ENCODE data around the gene CASP1. TPM values are rescaled to one million over a fixed set of nuclear protein-coding genes. Genes with fewer than 3 reads are reported as not detected.
"Not testable (repeated sequence)": the region's sequence is repeated elsewhere in the genome, so short reads cannot be mapped to it uniquely, and the experiment has no call there.

Gene CASP1
- total RNA-seq, 2 experiments from 2014 or later: 26.5 to 30.3 TPM

DNA sequence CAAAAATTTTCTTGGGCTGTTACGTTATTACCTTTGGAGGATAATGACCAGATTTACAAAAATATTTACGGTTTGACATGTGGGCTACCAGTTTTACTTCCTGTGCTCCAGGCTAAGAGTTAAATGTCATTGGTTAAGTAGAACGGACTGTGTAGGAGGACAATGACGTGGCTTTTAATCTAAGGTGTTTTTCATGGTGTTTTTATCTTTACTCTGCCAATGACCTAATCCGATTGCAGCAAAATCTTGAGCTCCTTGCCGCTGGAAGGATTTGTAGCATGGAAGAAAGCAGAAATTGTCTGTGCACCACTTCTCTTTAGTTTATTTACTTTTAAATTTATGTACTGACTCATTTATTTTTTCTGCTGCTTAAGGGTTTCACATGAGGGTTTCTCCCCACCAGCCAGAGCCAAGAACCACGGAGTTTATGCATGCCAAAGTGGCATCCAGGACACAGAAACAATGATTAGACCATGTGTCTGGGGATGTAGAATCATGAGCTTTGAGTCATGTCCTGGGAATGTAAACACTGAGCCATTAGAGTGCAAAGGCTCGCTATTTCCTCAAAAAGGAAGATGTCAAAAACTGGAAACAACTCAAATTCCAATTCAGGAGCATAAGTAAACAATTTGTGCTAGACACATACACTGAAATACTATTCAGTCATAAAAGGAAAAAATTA lies 12.1 kb upstream of the CASP1 start:
- POLR2A ChIA-PET: no interaction called here

DNA sequence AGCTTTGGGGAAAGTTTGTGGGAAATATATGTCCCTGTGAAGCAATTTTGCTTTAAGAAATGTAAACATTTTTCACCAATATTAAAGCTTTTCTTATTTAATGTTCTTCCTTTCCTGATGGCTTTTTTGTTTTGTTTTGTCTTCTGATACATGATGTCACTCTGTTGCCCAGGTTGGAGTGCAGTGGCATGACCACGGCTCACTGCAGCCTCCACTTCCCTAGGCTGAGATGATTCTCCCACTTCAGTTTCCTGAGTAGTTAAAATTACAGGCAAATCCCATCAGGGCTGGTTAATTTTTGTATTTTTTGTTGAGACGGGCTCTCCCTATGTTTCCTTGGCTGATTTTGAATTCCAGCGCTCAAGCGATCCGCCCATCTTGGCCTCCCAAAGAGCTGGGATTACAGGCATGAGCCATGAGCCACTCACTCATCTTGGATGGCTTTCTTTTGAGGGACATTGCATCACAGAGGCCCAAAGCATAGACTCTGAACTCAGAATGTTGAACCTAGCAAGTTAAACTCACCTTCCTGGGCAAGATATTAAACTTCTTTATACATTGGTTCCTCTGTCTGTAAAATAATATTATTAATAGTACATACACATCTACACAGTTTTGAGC lies 10.8 kb upstream of the CASP1 start:
- CTCF ChIA-PET: interaction anchor here (0.5 kb wide), 1 partner anchor 43 kb away, joined by 3 read pairs; no protein-coding TSS in a partner anchor
- POLR2A ChIA-PET: no interaction called here

More for the DNA sequence above, 12.1 kb upstream of the CASP1 start:
- CTCF ChIA-PET: no interaction called here

DNA sequence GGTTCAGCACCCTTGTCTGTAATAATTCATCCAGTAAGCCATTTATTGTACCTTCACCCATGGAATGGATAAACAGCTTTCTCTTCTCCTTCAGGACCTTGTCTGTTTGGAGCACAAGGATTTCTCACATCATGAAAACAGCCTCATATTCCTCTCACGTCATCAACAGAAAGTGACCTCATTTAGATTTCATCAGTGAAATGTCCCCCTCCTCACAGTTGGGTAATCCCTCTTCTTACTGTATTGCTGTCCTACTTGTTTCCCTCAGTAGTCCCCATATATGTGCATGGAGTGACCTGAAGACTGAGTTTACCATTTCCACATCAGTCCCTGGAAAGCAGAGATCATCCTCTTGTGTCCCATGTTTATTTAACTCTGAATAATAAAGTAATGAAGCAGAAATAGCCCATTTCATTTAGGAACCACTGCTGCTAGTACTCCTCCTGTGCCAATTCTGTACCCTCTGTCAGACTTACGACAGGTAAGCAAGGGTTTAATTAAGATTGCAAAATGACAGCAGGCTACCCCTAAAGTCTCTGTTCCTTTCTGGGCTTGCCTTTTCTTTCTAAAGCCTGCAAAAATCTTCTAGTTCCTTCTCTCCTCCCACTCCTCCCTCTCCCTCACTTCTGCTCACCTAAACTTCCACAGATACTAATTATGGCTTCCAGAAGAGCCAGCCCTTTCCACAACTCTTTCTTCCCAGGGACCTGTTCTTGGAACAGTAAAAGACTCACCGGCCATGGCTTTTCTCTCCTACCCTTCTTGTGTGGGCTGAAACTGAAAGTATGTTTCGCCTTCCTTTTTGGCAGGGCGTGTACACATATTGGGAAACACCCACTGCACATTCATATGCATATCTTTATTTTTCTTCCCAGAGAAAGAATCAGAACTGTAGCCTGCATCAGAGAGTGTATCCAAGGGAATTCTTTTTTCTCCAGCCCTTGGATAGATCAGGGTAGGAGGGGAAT lies 9.9 kb upstream of the CASP1 start, which contains the start of gene CARD16:
Gene CARD16, minus strand, starts transcription at position 779 of the 968 bp plus-strand sequence. Its CDS starts 38 bp downstream, at position 741.
- POLR2A ChIA-PET: not testable (repeated sequence)
- CTCF ChIA-PET: interaction anchor here (0.5 kb wide), 1 partner anchor 42 kb away, joined by 3 read pairs; no protein-coding TSS in a partner anchor

DNA sequence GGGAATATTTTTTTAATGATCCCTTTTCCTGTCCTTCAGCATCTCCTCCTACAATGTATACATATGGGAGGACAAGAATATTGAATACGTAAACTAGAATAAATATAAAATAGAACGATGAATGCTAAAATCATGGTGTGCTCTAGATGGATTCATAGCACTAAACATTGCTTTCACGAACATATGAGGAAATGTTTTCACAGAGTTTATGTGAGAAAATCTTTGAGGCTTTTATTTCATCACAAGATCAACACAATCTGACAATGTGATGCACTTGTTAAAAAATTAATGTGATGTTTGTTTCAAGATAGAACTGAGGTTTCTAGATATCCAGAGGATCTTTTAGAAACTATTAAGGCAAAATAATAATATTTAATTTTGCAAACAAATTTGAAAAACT lies 7.2 kb upstream of the CASP1 start:
- CTCF ChIA-PET: no interaction called here

DNA sequence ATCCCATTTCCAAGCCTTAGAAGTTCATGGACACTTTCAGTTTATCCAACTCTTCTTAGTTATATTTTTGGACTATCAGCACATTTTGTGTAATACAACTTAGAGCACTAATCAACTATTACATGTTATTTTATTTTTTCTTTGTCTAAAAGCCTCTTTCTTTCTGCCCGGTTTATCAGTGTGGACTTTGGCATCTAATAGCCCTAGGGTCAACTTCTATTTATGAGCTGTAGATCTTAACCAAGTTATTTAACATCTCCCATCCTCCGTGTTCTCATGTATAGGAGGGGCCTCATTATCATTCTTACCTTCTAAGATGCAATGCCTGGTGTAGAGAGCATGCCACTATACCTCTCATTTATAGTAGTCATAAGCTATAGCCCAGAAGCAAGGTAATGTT lies 5.8 kb upstream of the CASP1 start:
- POLR2A ChIA-PET: no interaction called here

More for the DNA sequence above, 7.2 kb upstream of the CASP1 start:
- POLR2A ChIA-PET: no interaction called here

DNA sequence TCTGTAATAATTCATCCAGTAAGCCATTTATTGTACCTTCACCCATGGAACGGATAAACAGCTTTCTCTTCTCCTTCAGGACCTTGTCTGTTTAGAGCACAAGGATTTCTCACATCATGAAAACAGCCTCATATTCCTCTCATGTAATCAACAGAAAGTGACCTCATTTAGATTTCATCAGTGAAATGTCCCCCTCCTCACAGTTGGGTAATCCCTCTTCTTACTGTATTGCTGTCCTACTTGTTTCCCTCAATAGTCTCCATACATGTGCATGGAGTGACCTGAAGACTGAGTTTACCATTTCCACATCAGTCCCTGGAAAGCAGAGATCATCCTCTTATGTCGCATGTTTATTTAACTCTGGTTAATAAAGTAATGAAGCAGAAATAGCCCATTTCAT lies 556 bp downstream of the CASP1 start:
- CTCF ChIA-PET: interaction anchor here (1.0 kb wide), 1 partner anchor 30 kb away, joined by 3 read pairs; no protein-coding TSS in a partner anchor
- POLR2A ChIA-PET: not testable (repeated sequence)

More for the DNA sequence above, 5.8 kb upstream of the CASP1 start:
- CTCF ChIA-PET: no interaction called here

DNA sequence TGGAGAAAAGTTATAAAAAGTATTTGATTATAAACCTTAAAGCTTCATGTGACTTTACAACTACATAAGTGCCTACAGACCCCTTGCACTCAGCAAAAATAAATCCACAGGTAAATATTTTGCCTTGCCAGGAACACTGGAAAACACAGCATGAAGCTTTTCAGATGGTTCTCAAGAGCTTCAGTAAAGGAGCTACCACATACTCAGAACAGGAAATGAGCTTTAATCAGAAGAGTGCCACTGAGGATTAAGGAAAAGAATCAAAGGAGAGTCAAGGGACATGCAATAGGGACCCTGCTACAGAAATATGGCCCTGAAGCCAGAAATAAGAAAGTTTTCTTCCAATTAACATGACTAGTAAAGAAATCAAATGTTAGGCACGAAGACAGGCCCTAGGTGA lies 1.2 kb downstream of the CASP1 start:
- POLR2A ChIA-PET: interaction anchor here (0.7 kb wide), 1 partner anchor 166 kb away, joined by 3 read pairs; no protein-coding TSS in a partner anchor
- CTCF ChIA-PET: interaction anchor here (1.0 kb wide), 1 partner anchor 31 kb away, joined by 3 read pairs; no protein-coding TSS in a partner anchor

DNA sequence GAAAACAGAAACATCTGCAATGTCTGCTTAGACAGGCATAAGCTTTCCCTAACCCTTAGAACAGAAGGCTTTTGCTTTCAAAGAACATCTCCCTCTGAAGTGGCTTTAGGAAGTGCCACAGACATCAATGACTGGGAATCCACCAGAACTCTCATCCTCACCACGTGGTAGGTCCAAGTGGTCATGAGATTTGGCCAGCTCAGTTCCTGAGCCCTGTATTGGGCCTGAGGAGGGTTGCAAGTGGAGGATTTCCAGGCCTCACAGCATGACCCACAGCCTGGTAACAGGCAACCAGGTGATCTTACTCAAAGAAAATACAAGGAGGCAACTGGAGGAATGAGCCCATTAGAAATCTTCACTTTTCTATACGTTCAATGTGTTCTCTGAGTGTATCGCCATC lies 1.6 kb downstream of the CASP1 start:
- POLR2A ChIA-PET: interaction anchor here (0.7 kb wide), 1 partner anchor 166 kb away, joined by 3 read pairs; no protein-coding TSS in a partner anchor
- CTCF ChIA-PET: interaction anchor here (1.0 kb wide), 1 partner anchor 31 kb away, joined by 3 read pairs; no protein-coding TSS in a partner anchor

DNA sequence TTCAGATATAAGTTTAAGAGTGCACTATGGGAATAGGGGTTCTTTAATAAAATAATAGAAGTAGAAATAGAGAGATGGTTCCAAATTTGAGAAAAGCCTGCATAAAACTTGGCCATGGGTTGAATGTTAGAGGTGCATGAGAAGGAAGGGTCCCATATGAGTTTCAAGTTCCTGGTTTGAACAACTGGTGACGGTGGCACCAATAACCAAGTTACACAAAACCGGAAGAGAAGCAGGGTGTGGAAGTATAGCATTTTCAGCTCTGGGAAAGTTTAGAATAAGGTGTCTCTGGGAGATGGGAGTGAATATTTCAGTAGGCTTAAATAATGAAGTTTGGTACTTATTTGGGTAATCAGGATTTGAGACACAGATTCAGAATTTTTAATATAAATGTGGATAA lies 2.4 kb downstream of the CASP1 start:
- POLR2A ChIA-PET: no interaction called here
- CTCF ChIA-PET: no interaction called here

DNA sequence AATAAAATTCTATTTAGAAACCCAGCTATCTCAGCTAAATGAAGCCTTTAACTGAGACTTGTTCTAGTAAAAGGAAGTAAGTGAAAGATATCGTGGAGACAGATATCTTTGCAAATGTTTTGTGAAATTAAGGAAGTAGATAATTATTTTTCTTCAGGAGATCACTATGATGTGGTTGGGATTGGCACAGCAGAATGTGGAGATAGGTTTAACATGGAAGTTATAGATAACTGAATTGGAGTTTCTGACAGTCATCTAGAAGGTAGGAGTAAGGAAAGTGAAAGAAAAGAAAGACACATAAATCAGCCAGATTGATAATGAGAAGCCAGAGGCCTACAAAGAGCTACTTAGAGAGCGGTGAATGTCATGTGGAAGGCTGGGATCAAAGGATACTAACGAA lies 7.3 kb downstream of the CASP1 start:
- CTCF ChIA-PET: no interaction called here
- POLR2A ChIA-PET: no interaction called here

DNA sequence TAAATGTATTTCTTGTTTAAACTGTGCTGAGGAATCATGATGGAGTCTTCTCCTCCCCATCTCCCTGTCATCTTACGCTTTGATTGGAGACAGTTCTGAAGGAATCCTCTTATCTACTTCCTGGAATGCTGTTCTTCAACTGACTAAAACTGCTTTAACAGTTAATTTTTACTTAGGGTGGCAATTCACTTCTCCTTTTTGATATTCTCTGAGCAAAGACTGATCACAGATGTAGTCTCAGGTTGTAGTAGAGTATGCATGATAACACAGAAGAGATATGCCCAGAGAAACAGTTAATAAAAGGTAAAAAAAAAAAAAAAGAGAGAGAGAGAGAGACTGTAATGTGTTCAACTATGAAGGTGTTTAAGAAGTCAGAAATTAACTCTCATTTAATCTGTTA lies 10.6 kb downstream of the CASP1 start:
- ChIA-PET POLR2A (no interaction called here), CTCF (no interaction called here)

DNA sequence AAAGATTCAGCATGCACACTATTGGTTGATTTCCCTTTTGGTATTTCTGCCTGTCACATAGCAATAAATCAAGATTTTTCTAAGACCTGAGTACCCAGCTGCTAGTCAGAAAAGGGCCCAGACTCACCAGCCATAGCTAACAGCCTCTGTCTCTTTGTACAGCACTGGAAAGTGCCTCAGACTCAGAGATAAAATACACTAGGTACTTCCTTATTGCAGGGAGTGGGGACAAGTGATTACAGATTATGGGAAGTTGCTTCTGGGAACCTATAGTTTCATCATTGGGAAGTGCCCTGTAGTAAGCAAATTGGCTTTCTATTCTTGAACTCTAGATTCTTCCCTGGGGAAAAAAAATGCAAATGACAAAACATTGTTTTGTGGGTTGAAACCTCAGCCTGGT lies 11.9 kb downstream of the CASP1 start, which contains the start of gene CASP5:
Gene CASP5, minus strand, starts transcription at position 166 of the 400 bp plus-strand sequence. Its CDS starts 32 bp downstream, at position 134.
- POLR2A ChIA-PET: no interaction called here
- CTCF ChIA-PET: no interaction called here

DNA sequence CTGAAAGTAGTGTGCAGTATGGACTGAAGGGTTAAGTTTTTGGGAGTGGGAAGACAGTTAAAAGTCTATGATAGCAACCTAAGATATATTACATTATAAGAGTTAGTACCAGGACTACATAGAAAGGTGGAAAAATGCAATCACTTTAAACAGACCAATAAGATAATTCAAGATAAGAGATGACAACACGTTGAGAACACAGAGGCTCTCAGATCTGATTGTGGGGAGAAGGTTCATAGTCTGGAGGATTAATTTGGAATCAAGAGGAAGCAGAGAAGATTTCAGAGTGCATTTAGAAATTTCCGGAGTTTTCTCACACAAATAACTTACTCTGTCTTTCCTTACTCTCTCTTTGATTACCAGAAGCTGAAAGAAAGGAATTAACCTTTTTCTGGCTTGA lies 12.4 kb downstream of the CASP1 start:
- ChIA-PET POLR2A (no interaction called here), CTCF (no interaction called here)

DNA sequence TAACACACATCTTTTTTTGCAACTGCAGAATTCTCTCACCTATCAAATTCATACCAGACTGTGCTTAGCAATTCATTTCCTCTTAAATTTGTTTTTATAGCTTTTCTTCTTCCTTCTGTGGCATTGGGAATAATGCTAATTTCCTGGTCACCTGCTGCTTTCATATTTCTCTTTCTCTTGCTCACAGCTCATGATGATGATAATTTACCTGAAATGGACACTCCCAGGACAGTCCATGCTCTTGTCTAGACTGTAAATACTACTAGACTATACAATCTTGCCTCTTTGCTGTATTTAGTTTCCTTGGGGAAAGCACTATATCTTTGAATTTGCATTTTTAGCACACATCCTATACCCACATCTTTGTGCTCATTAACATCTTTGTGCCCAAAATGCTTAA lies 27.5 kb downstream of the CASP1 start:
- ChIA-PET CTCF (no interaction called here), POLR2A (no interaction called here)

DNA sequence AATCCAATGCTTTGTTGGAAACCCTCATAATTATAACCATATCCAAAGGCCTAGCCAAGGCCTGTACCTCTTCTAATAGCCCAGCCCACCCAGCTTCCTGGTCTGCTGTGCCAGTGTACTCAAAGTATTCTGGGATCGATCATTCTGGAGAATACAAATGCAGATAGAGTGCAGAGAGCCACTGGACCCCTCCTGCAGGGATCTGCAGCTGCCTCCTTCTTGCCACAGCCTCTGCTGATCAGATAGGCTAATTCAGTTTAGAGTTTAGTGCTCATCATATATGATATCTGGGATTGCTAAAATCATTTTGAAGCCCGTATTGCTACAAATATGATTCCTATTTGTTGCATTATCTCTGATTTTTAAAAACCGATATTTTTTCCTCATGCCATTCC lies 29.5 kb downstream of the CASP1 start:
- CTCF ChIA-PET: no interaction called here
- POLR2A ChIA-PET: no interaction called here

DNA sequence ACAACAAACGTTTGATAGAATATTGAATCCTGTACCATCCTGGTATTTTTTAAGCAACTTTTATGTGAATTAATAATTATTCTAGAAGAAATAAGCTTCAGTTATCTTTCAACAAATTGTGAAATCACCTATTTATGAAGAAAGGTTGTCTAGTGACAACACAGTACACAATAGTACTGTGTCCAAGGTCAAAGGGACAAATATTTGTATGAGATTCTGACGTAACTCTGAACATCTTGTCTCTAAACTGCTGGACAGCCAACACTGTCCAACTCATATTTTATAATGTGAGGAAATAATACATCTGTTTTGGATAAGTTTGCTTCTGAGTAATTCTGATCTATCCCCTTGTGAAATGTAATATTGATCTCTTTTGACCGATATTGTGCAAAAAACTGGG lies 30.9 kb downstream of the CASP1 start:
- CTCF ChIA-PET: no interaction called here
- POLR2A ChIA-PET: no interaction called here

DNA sequence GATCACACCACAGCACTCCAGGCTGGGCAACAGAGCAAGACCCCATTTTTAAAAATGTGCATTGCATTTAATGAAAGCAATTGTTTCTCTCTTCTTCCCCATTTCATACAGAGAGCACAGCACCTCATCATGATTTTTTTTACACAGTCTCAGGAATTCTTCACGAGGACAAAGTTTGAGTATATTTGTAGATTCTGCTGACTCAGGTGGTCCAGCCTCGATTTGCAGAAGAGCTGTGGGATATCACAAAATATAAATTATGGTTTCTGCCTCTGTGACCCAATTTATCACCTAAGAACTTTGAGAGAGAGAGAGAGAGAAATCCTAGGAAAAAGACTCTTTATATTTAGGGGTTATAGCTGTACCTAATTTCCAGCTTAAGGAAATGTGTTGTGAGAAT lies 31.8 kb downstream of the CASP1 start:
- POLR2A ChIA-PET: no interaction called here

DNA sequence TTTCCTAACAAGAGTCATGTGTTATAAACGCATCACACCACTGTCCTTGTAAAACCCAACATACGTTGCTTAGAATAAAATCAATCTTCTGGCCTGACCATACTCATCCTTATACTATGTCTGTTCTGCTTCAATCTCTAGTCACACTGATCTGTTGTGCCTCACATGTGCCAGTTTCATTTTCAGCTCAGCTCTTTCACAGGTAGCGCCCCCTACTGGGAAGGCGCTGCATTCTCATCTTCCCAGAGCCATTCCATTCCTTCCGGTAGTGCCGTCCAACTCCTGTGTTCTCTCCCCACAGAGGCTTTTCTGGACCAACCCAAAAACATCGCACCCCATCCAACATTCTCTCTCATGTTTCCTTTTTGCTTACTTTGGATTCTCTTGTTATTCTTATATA lies 34.1 kb downstream of the CASP1 start:
- ChIA-PET POLR2A (no interaction called here), CTCF (interaction anchor here (1.1 kb wide), 1 partner anchor 55 kb away, joined by 3 read pairs; no protein-coding TSS in a partner anchor)

More for the DNA sequence above, 31.8 kb downstream of the CASP1 start:
- CTCF ChIA-PET: no interaction called here

DNA sequence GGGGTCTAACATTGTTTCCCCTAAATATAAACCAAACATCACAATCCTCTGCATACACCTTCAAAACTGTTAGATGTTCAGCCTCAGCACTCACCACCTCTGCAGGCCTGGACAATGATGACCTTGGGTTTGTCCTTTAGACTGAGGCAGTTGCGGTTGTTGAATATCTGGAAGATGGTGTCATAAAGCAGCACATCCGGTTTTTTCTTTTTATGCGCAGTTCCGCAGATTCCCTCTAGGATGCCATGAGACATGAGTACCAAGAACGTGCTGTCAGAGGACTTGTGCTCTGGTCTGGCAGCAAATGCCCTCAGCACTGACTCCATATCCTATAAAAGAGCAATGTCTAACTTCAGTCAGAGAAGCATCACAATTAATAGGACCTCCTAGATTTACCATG lies 34.8 kb downstream of the CASP1 start:
- POLR2A ChIA-PET: no interaction called here

DNA sequence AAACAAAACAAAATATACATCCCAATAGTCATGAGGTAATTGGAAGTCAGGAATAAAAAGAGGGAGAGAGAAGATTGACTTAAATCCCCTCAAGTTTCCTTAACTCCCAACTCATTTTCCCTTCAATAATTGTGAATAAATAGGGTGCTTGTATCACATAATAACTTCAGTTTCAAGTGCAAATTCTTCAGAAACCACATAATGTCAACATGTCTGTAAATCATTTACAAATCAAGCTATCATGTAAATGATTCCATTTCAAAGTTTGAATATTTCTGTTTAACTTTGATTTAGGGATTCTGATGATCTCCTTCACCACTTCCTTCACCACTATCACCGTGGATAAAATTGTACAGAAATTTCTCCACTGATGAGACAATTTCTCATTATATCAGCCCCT lies 35.2 kb downstream of the CASP1 start:
- ChIA-PET CTCF (no interaction called here), POLR2A (no interaction called here)

More for the DNA sequence above, 34.8 kb downstream of the CASP1 start:
- CTCF ChIA-PET: no interaction called here
